ENCODE results near the gene ITIH3.

The ITIH3 gene

GRCh38 chr3:52827866-52828376 is 33.3 kb downstream of the ITIH3 start:
- DNase-seq (ENCODE audit: low spot score) = no peak

DNA sequence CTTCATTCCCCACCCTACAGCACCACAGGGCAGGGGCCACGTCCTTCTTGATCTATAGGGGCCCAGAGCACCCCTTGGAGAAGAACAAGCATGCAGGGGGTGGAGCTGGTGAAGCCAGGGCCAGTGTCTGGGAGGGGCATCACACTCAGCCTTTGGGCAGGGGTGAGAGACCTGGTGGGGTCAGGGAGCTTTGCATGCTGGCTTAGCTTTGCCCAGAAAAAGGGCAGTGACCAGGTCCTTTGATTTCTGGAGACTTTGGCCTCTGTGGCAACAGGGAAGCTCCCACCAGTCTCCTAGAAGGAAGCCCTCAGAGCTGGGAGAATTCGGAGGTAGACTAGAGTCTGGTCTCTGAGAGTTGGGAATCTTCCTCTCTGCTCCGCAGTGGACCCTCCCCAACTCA is 34.9 kb downstream of the ITIH3 start:
- no peak for DNase-seq (ENCODE audit: low spot score)

- DNase-seq (ENCODE audit: low spot score) = no peak
Observed at GRCh38 chr3:52829906-52830463, 35.4 kb downstream of the ITIH3 start.

- DNase-seq (ENCODE audit: low spot score) = no peak
Observed at GRCh38 chr3:52830535-52831258, 36.1 kb downstream of the ITIH3 start, which contains the start of gene ITIH4. Gene ITIH4, minus strand, starts transcription at chr3:52830672. Its CDS starts 30 bp downstream, at chr3:52830642.

GRCh38 chr3:52831500-52832301 is 37.1 kb downstream of the ITIH3 start:
- no peak for DNase-seq (ENCODE audit: low spot score)

GRCh38 chr3:52833202-52833601 is 38.6 kb downstream of the ITIH3 start:
- DNase-seq (ENCODE audit: low spot score) = no peak

GRCh38 chr3:52834871-52835501 is 40.4 kb downstream of the ITIH3 start, which contains the start of gene MUSTN1:
Gene MUSTN1, minus strand, starts transcription at chr3:52835019. Its CDS starts 71 bp downstream, at chr3:52834948.
- DNase-seq (ENCODE audit: low spot score) = no peak

DNA sequence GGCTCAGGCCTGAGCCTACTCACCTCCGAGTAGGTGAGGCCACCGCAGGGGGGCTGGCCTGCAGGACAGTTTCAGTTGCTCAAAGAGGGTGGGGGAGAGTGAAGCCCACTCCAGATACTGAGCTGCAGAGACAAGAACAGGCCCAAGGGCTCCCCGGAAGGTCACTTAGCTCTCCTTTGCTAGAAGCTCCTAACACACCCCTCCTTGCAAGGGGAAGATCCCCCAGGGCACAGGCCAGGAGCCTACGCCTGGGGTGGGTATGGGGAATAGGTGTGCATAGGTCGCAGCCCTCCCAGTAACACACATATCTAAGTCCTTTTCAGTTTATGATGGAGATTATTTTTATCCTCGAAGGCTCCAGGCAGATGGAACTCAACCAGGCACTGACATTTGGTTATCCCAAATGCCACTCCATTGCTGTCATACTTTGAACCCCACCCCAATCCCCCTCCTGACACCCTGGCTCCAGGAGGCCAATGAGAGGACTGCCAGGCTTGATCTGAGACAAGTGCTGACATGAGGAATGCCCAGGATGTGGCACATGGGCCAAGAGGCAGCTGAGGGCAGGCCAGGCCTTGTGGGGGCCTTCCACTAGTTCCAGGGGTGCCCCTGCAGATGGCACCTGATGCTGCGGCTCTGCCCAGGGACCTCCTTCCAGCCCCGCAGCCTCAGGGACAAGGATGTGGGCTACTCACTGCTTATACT is 41.3 kb downstream of the ITIH3 start:
- DNase-seq (ENCODE audit: low spot score) = no peak

DNA sequence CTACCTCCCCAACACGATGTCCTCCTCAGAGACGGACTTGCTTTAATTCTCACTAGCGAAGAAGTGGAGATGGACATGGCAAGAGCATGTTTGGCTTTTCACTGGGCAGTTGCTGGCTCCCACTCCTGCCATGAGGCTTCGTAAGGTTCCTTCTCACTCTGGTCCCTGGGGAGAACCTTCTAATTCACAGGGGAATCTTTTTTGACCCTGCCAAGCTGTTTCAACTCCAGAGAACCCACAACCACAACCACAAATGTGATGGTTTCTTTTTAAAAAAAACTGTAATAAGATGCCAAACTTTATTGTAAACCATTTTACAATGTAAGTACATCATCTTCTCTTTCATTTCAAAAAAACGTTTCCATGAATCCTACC is 41.9 kb downstream of the ITIH3 start:
- no peak for DNase-seq (ENCODE audit: low spot score)

DNA sequence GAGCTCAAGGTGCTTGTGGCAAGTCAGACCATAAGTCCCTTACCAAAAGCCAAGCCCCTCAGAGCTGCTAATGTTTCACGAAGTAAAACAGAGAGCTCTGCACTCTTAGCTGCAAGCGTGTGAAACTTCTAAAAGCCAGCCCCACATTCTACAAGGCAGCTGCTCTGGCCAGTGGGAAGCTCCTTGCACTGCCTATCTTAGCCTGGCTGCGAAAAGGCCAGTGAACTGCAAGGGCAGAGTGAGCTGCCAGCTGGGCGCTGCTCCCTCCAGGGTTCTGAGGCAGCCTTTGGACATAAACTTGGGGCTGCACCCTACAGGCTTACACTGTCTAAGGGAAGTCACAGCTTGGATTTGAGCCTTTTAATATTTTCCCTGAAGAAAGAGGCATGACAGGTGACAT is 42.4 kb downstream of the ITIH3 start:
- no peak for DNase-seq (ENCODE audit: low spot score)

DNA sequence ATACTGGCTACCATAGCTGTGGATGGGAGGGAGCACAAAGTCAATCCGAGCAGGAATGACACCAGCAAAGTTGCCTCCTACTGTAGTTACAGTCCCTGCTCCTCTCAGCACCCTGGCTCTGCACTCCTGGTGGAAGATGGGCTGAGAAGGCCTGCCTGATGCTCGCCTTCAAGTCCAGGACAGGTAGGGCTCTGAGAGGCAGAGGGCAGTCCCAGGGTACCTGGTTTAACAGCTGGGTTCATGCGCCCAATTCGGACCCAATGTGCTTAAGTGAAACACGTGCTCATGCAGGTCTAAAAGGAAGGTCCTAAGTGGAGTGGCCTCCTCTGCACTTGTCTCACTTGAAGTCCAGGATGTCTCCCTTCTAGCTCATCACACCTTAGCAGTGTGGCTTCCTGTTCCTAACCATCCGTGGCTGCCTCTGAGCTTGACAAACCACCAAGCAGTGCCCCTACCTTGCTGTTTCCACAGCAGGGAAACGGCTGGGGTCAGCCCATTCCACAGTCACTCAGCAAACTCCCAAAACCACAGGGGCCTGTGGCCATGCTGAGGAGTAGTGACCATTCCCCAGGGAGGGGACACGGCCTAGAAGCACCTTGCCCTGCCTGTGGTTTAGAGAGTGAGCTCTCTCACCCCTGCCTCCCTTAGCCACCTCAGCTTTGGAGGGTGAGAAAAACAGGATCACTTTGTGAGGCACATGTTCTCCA is 44.1 kb downstream of the ITIH3 start:
- no peak for DNase-seq (ENCODE audit: low spot score)

DNA sequence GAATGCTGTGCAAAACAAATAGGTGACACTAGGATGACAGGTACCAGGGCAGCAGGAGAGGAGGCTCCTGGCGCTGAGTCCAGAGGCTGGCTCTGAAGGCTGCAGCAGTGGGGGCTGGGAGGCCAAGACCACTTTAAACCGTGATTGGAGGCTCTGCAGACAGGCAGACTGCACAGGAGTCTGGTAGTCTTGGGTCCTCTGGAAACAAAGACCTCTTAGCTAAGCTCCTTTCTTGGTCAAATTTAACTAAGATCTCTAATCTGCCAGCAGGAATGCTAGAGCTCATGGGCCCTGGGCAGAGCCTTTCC is 44.6 kb downstream of the ITIH3 start:
- DNase-seq (ENCODE audit: low spot score) = no peak

DNA sequence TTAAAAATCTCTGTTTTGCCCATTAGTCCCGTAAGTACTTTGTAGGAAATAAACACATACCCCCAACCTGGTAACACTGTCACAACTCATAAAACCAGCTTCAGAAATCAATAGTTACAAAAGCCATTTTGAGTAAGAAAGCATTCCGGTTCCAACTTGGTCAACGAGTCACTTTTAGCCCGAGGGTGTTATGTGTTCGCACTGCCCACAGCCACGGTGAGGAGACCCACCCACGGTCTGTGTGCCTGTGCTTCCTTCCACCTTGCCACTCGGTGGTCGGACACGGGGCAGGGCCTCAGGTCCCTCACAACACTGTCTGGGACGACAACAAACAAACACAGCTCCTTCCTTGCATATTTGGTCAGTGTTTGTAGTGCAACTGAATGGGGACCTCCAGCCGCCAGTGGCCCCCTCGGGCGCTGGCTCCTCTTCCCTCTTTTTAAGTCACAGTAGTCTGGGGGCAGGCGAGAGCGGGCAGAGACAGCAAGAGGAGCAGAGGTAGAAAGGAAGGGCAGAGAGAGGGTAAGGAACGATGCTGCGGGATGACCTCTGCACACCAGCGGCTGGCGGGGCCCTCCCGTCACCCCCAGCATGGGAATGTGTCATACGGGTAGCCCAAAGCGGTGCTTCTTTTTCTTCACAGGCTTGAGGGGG is 45.4 kb downstream of the ITIH3 start:
- no peak for DNase-seq (ENCODE audit: low spot score)

- no peak for DNase-seq (ENCODE audit: low spot score)
Observed at GRCh38 chr3:52841211-52841980, 46.8 kb downstream of the ITIH3 start.

- DNase-seq (ENCODE audit: low spot score) = no peak
Observed at GRCh38 chr3:52841981-52842340, 47.4 kb downstream of the ITIH3 start.

- no peak for DNase-seq (ENCODE audit: low spot score)
Observed at GRCh38 chr3:52842424-52842823, 47.8 kb downstream of the ITIH3 start.

- DNase-seq (ENCODE audit: low spot score) = no peak
Observed at GRCh38 chr3:52843108-52843865, 48.7 kb downstream of the ITIH3 start.

GRCh38 chr3:52843881-52844280 is 49.3 kb downstream of the ITIH3 start:
- no peak for DNase-seq (ENCODE audit: low spot score)

- DNase-seq (ENCODE audit: low spot score) = no peak
Observed at GRCh38 chr3:52844290-52844975, 49.8 kb downstream of the ITIH3 start.

All from NAMALWA (cell line).